Fibroblast of villous mesenchyme (primary cell): ENCODE measurements around the gene CSMD2. TPM values are rescaled to one million over a fixed set of nuclear protein-coding genes. Genes with fewer than 3 reads are reported as not detected.

Experiments used
- DNase-seq: peaks from one replicate; pipeline ENCODE4 v3.0.0-alpha.2; 2010; ENCODE audit warnings: low read depth
- H3K4me3 ChIP-seq: 2 replicates; pipeline ENCODE4 v1.5.1; 2011; ENCODE audit warnings: low read depth, mild to moderate bottlenecking, low read length
- total RNA-seq: library from RNA; depleted of rRNA; stranded (reverse); fragments of >200 nt; gene quantifications from 2 replicates; pipeline ENCODE4 v1.2.3, GENCODE V29; 2012
- TF ChIP-seq, protein P1 (sequence below): IDR thresholded peaks from 2 replicates; pipeline ENCODE4 v1.5.1; 2012; ENCODE audit warnings: low read depth, mild to moderate bottlenecking, low read length; ENCODE audit not compliant: insufficient read depth

CSMD2 gene
- total RNA-seq, 1 donor, result 3.0 TPM

DNA sequence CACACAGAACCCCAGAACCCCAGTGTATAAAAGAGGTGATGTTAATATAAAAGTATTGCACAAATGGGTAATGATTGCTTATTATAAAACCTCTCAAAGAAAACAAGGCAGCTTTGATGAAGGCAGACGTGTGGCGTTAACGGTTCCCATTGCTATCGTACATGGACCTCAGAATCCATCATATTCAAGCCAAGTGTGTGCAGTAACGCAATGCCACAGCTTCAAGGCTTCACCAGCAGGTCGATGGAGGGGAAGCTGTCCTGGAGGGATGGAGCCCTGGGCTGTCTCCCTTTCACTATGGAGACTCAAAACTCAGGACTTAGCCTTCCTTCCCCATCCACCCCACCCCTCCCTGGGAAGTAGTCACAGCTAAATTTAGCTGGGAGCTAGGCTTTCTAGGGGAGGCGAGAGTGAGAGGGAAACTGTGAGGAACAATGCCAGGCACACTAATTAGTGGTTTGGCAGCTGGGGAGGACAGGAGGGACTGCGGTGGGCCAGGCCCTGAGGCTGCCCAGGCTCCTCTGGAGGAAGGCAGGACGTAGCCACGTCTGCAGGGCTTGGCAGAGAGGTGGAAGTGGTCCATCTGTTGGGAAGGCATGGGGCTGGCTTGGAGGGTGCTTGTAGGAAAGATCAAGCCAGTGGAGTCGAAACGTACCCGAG, 180.0 kb downstream of the CSMD2 start:
- TF ChIP-seq, protein P1, sequence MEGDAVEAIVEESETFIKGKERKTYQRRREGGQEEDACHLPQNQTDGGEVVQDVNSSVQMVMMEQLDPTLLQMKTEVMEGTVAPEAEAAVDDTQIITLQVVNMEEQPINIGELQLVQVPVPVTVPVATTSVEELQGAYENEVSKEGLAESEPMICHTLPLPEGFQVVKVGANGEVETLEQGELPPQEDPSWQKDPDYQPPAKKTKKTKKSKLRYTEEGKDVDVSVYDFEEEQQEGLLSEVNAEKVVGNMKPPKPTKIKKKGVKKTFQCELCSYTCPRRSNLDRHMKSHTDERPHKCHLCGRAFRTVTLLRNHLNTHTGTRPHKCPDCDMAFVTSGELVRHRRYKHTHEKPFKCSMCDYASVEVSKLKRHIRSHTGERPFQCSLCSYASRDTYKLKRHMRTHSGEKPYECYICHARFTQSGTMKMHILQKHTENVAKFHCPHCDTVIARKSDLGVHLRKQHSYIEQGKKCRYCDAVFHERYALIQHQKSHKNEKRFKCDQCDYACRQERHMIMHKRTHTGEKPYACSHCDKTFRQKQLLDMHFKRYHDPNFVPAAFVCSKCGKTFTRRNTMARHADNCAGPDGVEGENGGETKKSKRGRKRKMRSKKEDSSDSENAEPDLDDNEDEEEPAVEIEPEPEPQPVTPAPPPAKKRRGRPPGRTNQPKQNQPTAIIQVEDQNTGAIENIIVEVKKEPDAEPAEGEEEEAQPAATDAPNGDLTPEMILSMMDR, result no peak
- no peak for DNase-seq
- no peak overlapping the region for H3K4me3 ChIP-seq

DNA sequence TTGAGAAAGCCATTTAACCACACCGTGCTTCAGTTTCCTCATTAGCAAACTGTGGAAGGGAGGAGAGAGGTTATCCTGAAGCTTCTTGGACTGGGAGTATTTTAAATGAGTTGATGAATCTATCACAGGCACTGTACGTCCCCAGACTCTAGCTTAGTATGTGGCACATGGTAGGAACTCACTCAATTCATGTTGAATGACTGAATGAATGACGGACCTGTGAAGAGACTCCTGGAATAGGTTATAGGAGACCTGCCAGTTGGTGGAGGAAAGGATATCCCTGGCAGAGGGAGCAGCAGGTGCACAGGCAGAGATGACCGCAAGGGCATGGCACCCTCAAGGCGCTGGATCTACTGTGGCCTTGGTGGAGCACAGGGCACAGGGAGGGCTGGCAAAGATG, 182.6 kb downstream of the CSMD2 start:
- no peak for DNase-seq
- TF ChIP-seq, protein P1, result no peak
- no peak overlapping the region for H3K4me3 ChIP-seq

DNA sequence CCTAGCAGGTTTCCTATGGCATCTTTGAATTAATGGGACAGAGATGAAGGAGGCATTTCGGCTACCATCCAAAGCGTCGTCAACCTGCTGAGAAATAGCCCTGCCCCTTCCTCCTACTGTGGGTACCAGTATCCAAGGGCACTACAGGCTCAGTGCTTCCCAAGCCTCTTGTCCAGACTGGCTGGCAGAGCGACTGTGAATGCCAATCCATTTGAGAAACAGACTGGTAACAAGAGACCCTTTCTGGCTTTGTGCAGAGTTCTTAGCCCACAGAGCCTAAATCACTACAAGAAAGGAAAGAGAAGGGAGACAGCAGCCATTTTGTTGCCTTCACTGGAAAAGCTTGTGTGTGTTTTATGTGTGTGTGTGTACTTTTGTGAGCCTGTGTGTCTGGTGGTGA, 185.7 kb downstream of the CSMD2 start:
- H3K4me3 ChIP-seq, result no peak overlapping the region
- DNase-seq, result no peak
- TF ChIP-seq, protein P1, result no peak

DNA sequence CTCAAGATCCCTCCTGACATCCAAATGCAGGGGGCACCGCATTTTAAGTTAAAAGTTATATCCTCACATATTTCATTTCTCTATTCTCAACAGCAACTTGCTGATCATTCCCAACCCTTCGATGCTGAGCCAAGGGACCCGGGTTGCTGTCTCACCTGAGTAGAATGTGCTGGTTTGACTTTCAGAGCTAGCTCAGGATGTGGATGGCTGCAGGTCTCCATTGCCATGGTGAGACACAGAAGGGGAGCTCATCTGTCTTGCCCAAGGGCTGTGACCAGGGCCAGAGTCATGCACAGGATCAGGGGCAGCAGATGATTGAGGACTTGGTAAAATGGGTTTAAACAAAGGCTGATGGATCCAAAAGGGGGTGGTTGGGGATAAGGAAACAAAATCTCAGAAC, 189.1 kb downstream of the CSMD2 start:
- DNase-seq, result no peak
- TF ChIP-seq, protein P1, result no peak

DNA sequence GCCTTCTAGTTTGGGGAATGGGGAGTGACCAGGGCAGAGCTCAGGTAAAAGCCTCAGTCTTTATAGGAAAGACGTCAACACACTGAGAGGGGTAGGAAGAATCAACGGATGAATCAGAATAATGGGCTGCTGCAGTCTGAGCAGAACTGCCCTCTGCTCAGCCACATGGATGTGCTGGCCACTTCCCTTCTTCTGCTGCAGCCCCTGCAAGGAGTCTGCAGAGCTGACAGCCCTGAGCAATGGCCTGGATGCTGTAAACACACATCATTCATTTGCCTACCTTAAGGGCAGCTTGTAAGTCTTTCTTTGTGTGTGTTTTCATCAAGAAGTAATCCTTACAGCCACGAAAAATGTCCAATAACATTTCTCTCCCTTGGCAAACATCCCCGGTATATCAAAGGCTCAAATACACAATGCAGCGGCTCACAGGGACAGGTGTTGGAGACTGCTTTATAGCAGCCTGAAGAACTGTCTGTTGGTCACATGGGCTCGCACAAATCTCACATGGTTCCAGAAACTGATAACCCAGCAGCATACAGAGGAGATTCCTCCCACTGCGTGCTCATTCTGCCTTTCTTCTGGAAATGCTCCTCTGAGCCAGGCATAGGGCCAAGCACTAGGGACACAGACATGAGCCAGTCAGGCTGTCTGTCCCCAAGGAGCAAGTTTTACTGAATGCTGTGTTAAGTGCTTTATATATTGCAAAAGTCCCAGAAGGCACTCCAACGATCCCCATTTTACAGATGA, 191.1 kb downstream of the CSMD2 start:
- DNase-seq, result no peak
- TF ChIP-seq, protein P1, result no peak

More for the DNA sequence above, 189.1 kb downstream of the CSMD2 start:
- H3K4me3 ChIP-seq, result no peak overlapping the region

DNA sequence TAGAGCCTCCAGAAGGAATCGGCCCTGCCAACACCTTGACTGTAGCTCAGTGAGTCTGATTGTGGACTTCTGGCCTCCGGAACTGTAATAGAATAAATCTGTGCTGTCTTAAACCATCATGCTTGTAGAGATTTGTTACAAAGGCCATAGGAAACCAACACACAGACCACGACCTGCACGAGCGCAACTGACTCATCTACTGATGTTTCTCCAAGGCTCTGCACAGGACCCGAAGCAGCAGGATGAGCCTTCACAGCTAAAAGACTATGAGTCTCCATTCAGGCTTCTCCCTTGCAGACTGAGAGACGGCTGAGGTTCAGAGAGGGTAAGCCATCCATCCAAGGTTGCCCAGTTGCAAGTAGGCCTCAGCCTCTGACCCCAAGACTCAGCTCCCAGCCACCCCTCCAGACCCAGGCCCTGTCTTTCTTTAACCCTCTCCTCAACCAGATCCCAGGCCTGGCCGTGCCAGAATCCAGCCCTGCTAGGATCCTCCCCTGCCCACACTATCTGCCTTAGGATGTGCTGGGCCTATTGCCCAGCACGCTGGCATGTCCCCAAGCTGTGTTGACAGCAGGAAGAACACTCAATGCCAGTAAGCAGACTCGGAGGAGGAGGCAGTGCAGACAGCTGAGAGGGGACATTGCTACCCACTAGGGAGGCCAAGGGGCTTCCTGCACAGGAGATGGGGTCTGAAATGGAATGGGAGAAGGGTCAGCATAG, 192.2 kb downstream of the CSMD2 start:
- H3K4me3 ChIP-seq, result no peak overlapping the region
- no peak for DNase-seq
- TF ChIP-seq, protein P1, result no peak

More for the DNA sequence above, 191.1 kb downstream of the CSMD2 start:
- H3K4me3 ChIP-seq, result no peak overlapping the region
